IPS-18c (cell line): ENCODE results near the gene TMEM120B.
"Not testable (repeated sequence)": the region's sequence is repeated elsewhere in the genome, so short reads cannot be mapped to it uniquely, and the experiment has no call there.

Source experiments
- H3K4me3 ChIP-seq: 2 replicates; pipeline ENCODE4 v1.7.0; 2013; ENCODE audit warnings: low read depth, mild to moderate bottlenecking, low read length, moderate library complexity; ENCODE audit not compliant: insufficient read depth
- H3K9me3 ChIP-seq: one replicate; pipeline ENCODE4 v1.6.1; 2013; ENCODE audit warnings: mild to moderate bottlenecking, low read length, moderate library complexity; ENCODE audit not compliant: control insufficient read depth, insufficient read depth

The TMEM120B gene

DNA sequence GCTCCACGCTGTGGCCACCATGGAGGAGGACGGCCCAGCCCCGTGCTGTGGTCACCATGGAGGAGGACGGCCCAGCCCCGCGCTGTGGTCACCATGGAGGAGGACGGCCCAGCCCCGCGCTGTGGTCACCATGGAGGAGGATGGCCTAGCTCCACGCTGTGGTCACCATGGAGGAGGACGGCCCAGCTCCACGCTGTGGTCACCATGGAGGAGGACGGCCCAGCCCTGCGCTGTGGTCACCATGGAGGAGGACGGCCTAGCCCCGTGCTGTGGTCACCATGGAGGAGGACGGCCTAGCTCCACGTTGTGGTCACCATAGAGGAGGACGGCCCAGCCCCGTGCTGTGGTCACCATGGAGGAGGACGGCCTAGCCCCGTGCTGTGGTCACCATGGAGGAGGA is 46.0 kb downstream of the TMEM120B start:
- H3K9me3 ChIP-seq, H3K4me3 ChIP-seq: not testable (repeated sequence)

DNA sequence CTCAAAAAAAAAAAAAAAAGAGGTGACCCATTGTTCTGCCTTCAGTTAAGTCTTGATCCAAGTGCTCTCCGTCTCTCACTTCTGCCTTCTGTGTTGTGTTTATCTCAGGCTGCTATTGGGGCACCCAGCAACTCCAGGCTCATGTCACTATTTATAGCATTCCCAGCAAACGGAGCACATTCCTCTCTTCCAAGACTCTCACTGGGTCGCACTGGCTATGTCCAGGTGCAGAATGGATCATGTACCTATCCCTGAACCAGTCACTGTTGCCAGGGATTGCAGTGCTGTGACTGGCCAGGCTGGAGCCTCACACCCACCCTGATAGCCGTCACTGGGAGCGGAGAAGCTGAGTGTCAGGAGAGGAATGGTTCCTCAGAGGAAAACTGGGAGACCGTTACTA is 49.7 kb downstream of the TMEM120B start:
- Histone ChIP-seq H3K4me3 (no peak overlapping the region), H3K9me3 (no peaks in the 10 kb centered on the region)

DNA sequence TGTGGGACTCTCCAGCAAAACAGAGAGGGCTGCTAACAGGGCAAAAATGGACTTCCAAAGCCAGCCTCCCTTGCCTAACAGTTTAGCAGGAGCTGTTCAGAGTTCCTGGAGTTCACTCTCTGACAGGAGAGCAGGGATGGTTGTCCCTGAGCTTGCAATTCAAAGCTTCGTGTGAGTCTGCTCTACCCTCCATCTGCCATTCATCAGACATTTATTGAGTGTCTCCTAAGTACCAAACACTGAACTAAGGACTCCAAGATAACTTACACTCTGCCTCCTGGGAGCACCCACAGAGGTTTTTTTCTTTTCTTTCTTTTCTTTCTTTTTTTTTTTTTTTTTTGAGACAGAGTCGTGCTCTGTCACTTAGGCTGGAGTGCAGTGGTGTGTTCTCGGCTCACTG is 52.3 kb downstream of the TMEM120B start:
- H3K9me3 ChIP-seq: no peaks in the 10 kb centered on the region
- H3K4me3 ChIP-seq: no peak overlapping the region

DNA sequence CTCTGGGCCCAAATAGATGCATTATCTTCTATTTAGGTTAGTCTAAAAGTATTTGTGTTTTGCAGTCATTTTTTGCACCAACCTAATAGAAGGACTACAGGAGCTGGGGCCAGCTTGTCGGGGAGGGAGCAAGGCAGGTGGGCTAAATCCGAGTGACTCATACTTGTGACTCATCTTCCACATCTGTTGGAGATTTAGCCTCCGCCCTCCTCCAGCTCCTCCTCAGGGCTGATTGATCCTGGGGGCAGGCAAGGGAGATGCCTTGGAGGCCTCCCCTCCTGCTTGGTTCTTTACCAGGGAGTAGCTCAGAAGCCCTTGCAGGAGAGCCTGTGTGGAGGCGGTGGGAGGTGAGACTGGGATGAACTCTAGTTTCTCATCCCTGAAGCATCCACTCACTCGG is 53.0 kb downstream of the TMEM120B start:
- H3K4me3 ChIP-seq: no peak overlapping the region
- H3K9me3 ChIP-seq: no peaks in the 10 kb centered on the region

DNA sequence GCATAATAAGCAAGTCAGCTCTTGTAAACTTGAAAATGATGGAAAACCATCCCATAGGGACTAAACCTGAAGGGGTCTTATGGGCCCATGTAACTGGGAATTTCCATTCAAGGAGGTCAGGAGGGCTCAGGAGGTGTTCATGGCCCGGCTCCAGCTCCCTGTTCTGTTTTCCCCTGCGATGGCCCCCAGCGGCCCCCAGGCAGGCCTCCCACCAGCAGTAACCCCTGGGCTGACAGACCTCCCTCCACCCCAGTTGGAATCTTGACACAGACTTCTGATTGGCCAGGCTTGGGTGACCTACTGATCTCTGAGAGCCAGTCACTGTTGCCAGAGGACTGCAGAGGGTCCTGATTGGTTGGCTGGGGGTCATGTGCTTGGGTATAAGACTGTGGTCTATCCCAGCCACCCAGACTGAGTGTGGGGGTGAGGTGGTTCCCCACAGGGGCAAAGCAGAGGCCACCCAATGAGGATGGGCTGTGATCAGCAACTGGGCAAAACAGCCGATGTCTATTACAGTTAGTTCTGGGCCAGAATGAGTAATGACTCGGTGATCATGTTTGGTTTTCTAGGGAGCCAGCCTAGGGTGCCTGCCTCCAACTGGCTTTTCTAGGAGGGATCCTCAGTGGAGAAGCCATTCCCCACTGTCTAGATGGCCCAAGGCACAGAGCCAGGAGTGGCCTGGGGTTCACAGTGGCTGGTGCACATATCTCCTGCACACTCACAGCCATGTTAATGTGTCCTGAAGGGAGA is 53.9 kb downstream of the TMEM120B start:
- H3K4me3 ChIP-seq: no peak overlapping the region
- no peaks in the 10 kb centered on the region for H3K9me3 ChIP-seq

DNA sequence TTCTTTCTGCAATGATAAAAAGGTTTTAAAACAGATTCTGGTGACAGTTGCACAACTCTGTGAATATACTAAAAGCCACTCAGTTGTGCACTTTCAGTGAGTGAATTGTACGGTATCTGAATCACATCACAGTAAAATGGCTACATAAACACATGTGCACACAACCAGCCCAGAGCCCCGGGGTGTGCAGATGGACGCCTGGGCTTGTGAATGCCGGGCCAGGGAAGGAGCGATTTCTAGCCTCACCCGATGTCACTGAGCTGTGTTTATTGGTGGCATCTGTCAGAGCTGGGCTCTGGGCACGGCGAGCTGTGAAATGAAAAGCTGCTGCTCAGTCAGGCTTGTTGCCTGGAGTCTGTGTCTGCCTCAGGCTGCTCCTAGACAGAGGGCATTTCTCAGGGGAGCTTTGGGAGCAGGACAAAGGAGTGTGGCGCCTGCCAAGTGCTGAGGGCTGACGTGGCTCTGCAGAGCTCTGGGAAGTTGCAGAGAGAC is 55.0 kb downstream of the TMEM120B start:
- H3K4me3 ChIP-seq: no peak overlapping the region
- H3K9me3 ChIP-seq: no peaks in the 10 kb centered on the region

DNA sequence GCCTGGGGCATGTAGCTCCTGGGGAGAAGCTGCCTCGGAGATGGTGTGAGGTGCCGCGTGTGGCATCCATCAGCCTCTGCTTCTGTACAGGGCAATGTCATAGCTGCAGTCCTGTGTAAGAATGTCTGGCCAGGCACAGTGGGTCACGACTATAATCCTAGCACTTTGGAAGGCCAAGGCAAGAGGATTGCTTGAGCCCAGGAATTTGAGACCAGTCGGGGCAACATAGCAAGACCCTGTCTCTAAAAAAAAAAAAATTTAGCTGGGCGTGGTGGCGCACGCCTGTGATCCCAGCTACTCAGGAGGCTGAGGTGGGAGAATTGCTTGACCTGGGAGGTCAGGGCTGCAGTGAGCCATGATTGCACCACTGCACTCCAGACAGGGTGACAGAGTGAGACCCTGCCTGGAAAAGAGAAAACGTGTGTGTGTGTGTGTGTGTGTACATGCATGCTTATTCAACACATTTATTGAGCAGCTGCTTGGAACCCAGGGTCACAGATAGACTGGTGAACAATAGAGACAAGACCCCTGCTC is 56.8 kb downstream of the TMEM120B start:
- Histone ChIP-seq H3K9me3 (no peaks in the 10 kb centered on the region), H3K4me3 (no peak overlapping the region)

DNA sequence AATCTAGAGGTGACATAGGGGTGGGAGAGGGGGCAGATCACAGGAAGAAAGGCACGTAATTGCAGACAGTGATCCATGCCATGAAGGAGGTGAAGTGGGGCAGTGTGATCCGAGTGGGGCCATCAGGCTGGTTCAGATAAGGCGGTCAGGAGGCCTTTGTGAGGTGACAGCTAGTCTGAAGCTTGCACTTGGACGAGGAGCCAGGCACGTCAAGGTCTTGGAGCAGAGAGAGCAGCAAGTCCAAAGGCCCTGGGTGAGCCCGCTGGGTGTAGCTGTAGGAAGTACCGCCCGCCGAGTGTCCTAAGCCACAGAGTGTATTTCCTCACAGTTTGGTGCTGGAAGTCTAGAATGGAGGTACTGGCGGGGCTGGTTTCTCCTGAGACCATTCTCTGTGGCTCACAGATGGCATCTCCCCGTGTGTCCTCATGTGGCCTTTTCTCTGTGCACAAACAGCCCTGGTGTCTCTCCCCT is 57.3 kb downstream of the TMEM120B start:
- Histone ChIP-seq H3K9me3 (no peaks in the 10 kb centered on the region), H3K4me3 (no peak overlapping the region)

DNA sequence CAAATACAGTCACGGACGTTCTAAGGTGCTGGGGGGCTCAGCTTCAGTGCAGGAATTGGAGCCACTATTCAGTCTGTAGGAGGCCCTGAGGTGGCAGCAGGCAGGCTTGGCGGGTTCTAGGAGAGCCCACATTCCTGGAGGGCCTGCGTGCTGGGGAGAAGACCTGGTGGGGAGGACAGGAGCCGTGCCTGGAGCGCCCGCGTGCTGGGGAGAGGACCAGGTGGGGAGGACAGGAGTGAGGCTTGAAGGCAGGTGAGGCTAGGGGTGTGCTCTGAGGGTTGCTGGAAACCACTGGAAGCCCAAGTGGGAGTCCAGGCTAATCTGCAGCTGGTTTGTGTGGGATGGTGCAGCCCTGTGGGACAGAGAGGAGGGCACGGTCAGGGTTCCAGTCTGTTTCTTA is 57.8 kb downstream of the TMEM120B start:
- no peaks in the 10 kb centered on the region for H3K9me3 ChIP-seq
- no peak overlapping the region for H3K4me3 ChIP-seq

DNA sequence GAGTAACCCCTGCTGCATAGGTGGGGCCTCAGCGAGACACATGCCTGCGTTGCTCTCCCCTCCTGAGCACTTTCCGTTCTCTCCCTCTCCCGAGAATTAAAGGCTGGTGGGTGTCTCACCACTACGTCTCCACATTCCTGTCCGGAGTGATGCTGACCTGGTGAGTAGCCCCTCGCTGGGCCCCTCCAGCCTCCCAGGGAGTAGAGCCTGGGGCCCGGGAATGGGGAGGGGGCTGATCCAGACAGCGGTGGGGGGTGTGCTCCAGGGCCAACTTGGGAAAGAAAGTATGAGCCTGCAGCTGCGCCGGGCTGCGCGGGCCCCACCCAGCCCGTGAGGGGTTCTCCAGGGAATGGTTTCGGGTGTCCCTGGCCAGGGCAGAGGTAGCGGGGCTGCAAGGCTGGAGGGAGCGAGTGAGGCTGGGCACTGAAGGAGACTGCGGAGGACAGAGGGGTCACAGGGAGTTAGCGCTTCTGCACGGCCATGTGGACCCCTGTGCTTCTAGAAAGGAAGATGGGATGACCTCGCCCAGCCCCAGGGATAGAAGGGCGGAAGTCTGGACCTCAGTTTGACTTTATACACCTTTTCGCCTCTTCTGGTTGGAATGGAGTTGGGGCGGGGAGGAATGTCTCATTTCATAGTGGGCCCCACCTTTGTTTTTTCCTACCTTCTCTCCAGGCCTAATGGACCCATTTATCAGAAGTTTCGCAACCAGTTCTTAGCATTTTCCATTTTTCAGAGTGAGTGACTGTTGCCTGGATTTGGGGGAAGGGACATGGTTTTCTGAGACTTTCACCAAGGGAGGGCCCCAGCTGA is 58.5 kb downstream of the TMEM120B start:
- H3K4me3 ChIP-seq: no peak overlapping the region
- no peaks in the 10 kb centered on the region for H3K9me3 ChIP-seq

DNA sequence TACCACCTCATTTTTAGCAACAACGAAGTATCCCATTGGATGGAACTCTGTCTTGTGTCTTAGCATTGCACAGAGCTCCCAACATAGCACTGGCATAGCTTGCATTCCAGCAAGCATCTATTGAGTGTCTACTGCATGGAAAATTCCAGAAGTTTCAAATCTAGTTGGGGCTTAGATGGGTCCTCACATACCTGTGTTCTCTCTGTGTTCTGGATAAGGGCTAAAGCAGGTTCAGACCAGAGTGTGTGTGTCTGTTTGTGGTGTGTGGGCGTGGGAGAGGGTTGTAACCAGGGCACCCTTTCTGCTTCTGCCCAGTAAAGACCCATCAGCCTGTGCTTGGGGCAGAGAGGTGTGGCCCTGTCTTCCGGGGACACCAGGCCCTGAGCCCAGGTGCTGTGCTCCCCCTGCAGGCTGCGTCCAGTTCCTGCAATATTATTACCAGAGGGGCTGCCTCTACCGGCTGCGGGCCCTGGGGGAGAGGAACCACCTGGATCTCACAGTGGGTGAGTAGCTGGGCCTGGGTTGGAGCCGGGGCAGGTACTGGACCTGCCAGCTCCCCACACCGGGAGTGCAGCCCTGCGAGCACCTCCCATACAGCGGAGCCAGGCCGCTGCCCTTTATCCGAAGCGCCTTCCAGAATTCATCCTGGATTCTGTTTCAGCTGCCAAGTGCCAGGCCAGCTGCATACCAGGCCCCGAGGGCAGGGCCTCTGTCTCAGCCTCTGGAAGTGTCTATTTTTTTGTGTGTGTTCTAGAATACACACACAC is 60.6 kb downstream of the TMEM120B start:
- Histone ChIP-seq H3K4me3 (no peak overlapping the region), H3K9me3 (no peaks in the 10 kb centered on the region)

DNA sequence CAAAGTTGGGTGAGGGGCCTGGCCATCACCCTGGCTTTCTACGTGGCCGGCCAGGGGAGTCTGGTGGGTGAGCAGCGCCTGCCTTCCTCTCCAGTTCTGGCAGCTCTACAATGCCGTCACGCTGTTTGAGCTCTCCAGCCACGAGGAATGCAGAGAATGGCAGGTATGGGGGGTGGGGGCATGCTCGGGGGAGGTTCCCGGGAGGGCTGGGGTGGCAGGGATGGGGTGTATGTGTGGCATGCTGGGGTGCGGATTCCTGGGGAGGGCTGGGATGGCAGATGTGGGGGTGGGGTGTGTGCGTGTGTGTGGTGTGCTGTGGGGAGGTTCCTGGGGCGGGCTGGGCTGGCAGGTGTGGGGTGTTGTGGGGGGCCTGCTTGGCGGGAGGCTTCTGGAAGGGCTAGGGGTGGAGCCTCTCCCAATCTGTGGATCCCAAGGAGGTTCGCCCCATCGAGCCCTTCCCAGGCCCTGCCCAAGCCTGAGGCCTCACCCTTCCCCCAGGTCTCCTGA is 62.5 kb downstream of the TMEM120B start:
- Histone ChIP-seq H3K4me3 (no peak overlapping the region), H3K9me3 (no peaks in the 10 kb centered on the region)

DNA sequence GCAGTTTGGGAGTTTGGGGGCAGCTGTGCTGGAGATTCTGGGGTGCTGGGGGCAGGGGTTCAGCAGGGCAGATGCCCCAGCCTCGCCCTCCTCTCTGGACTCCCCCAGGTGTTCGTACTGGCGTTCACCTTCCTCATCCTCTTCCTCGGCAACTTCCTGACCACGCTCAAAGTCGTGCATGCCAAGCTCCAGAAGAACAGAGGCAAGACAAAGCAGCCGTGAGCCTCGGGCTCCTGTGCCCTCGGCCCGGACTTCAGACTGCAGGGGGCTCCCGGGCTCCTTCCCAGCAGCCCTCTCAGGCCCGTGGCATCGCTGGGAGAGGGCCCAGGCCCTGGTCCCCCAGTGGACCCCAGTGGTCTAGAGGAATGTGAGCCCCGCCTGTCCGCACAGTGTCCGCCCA is 62.9 kb downstream of the TMEM120B start:
- H3K9me3 ChIP-seq: no peaks in the 10 kb centered on the region
- no peak overlapping the region for H3K4me3 ChIP-seq

DNA sequence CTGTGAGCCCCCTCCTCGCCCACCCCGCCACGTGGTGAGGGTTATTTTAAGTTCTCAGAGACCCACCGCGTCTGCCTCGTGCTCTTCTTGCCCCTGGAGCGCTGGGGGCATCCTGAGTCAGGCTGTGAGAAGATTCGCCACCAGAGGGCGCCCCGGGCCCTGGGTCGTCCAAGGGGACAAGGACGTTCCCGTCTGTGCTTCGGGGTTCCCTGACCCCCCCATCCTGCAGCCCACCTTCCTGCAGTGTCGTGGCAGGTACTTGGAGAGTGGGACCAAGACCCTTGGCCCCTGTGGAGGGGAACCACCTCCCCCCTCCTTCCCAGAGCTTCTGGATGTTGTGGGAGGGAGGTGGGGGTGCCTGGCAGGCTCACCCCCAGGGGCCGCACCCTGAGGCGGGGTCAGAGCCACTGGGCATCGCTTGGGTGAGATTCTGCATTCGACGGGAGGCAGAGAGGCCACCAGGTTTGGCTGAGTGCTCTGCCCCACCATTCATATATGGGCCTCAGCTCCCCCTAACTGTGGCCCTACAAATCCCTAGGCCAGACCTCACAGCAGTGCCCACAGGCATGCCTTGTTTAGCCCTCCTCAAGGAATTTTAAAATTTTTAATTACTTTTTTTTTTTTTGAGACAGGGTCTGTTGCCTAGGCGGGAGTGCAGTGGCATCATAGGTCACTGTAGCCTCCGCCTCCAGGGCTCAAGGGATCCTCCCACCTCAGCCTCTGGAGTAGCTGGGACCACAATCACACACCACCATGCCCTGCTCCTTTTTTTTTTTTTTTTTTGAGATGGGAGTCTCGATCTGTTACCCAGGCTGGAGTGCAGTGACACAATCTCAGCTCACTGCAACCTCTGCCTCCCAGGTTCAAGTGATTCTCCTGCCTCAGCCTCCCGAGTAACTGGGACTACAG is 63.9 kb downstream of the TMEM120B start:
- Histone ChIP-seq H3K9me3 (no peaks in the 10 kb centered on the region), H3K4me3 (no peak overlapping the region)

DNA sequence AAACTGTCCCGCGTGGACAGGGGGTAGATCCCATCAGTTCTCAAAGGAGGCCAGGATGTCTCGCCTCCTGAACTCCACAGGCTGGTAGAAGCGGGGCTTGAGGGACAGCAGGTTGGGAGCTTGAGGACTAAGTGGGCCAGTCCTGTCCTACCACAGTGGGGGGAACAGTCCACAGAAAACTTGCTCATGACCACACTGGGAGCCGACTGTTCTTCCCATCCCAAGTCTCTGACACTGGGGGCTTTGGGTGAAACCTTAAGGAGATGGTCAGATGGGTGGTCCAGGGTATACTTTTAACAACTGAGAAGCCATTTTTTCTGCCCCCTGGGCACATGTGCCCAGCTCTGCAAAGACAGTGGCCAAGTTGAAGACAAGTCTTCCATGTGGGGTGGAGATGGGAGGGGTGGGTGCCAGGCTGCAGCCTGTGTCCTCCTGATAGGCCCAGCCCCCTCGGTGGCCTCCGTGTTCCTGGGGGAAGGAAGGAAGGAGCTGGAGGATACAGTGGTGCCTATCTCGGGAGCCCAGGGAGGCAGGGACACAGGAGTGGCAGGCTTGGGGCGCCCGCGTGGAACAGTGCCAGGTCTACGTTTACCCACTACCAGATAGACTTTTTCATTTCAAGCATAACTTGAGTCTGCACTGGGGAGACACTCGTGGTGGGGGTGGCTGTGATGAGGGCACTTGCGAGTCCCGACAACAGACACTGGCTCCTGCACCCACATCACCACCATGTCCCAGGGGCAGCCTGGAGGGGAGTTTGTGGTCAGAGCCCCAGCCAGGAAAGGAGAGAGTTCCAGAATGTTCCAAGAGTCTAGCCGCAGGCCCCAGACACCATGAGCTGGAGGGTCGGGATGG is 66.2 kb downstream of the TMEM120B start:
- H3K9me3 ChIP-seq: no peaks in the 10 kb centered on the region
- H3K4me3 ChIP-seq: no peak overlapping the region
